OCI-LY1 (cell line): ENCODE data around the gene AP2A2.

Experiments
- CTCF ChIP-seq: fragments of 200-600 bp; sonication (generic), shearing (Covaris generic); IDR thresholded peaks from 2 replicates; pipeline ENCODE4 v1.5.1; 2017; ENCODE audit warnings: mild to moderate bottlenecking, antibody characterized with exemption, low read length, moderate library complexity, mixed read lengths
- EZH2 ChIP-seq: fragments of 200-600 bp; sonication (generic), shearing (Covaris generic); IDR thresholded peaks from 2 replicates; pipeline ENCODE4 v1.8.0; 2017; ENCODE audit warnings: borderline replicate concordance, mixed run types, mild to moderate bottlenecking, antibody characterized with exemption, low read length, moderate library complexity, mixed read lengths

GRCh38 chr11:1005928-1006327 is 80.3 kb downstream of the AP2A2 start:
- TF ChIP-seq CTCF (no peak), EZH2 (no peak)
